Ectodermal cell (in vitro differentiated cells): ENCODE data around the gene TSHZ1.

Experiments
- H3K27ac ChIP-seq: 2 replicates; pipeline ENCODE4 v1.7.0; 2013; ENCODE audit warnings: mild to moderate bottlenecking, low read depth, low read length; ENCODE audit not compliant: insufficient read depth, poor library complexity, severe bottlenecking
- H3K27me3 ChIP-seq: 2 replicates; pipeline ENCODE4 v1.7.0; 2013; ENCODE audit warnings: mild to moderate bottlenecking, low read length; ENCODE audit not compliant: insufficient read depth, control insufficient read depth, poor library complexity, severe bottlenecking
- H3K36me3 ChIP-seq: one replicate; pipeline ENCODE4 v1.7.0; 2013; ENCODE audit warnings: low read length; ENCODE audit not compliant: control insufficient read depth, insufficient read depth
- H3K4me1 ChIP-seq: one replicate; pipeline ENCODE4 v1.7.0; 2013; ENCODE audit warnings: low read length; ENCODE audit not compliant: control insufficient read depth, insufficient read depth
- H3K4me3 ChIP-seq: 2 replicates; pipeline ENCODE4 v1.7.0; 2013; ENCODE audit warnings: low read depth, low read length, control low read depth; ENCODE audit not compliant: insufficient read depth
- H3K9me3 ChIP-seq: 2 replicates; pipeline ENCODE4 v1.7.0; 2013; ENCODE audit warnings: mild to moderate bottlenecking, low read length, moderate library complexity; ENCODE audit not compliant: control insufficient read depth
- WGBS, 2 experiments: methylation state at CpG; one replicate each; pipeline ENCODE4 v1.1.7; 2013; ENCODE audit warnings: missing lambda C conversion rate in 2 of 2; 5-methylcytosine and 5-hydroxymethylcytosine counted together

The TSHZ1 gene

GRCh38 chr18:75167759-75168618, 42.6 kb upstream of the TSHZ1 start:
- Histone ChIP-seq H3K4me1 (no peaks in the 10 kb centered on the region), H3K4me3 (no peak overlapping the region), H3K9me3 (no peaks in the 10 kb centered on the region), H3K27ac (no peak overlapping the region), H3K36me3 (no peaks in the 10 kb centered on the region), H3K27me3 (no peaks in the 10 kb centered on the region)
- 93% methylated on average over 32 to 33 of the region's 33 CpGs for WGBS, 2 experiments

GRCh38 chr18:75168619-75169018, 42.0 kb upstream of the TSHZ1 start:
- H3K27ac ChIP-seq = no peak overlapping the region
- H3K4me1 ChIP-seq = no peaks in the 10 kb centered on the region
- no peaks in the 10 kb centered on the region for H3K27me3 ChIP-seq
- H3K36me3 ChIP-seq = no peaks in the 10 kb centered on the region
- no peak overlapping the region for H3K4me3 ChIP-seq
- WGBS, 2 experiments = 95 to 98% methylated on average over 6 to 7 of the region's 7 CpGs
- no peaks in the 10 kb centered on the region for H3K9me3 ChIP-seq

- Histone ChIP-seq H3K27me3 (no peaks in the 10 kb centered on the region), H3K4me3 (no peak overlapping the region), H3K9me3 (no peaks in the 10 kb centered on the region), H3K27ac (no peak overlapping the region), H3K36me3 (no peaks in the 10 kb centered on the region), H3K4me1 (no peaks in the 10 kb centered on the region)
- 89 to 93% methylated on average over 9 of the region's 9 CpGs for WGBS, 2 experiments
These were observed 41.2 kb upstream of the TSHZ1 start for GRCh38 chr18:75169411-75169810.

GRCh38 chr18:75170022-75170789, 40.4 kb upstream of the TSHZ1 start:
- H3K4me3 ChIP-seq = no peak overlapping the region
- 94% methylated on average over 34 of the region's 34 CpGs for WGBS, 2 experiments
- no peaks in the 10 kb centered on the region for H3K9me3 ChIP-seq

GRCh38 chr18:75170916-75171315, 39.7 kb upstream of the TSHZ1 start:
- H3K36me3 ChIP-seq = no peaks in the 10 kb centered on the region
- no peak overlapping the region for H3K27ac ChIP-seq
- H3K4me3 ChIP-seq = no peak overlapping the region
- WGBS, 2 experiments = 91 to 92% methylated on average over 10 to 11 of the region's 11 CpGs
- no peaks in the 10 kb centered on the region for H3K4me1 ChIP-seq
- H3K9me3 ChIP-seq = no peaks in the 10 kb centered on the region
- H3K27me3 ChIP-seq = no peaks in the 10 kb centered on the region

More at GRCh38 chr18:75170022-75170789, 40.4 kb upstream of the TSHZ1 start:
- Histone ChIP-seq H3K4me1 (no peaks in the 10 kb centered on the region), H3K27ac (no peak overlapping the region), H3K36me3 (no peaks in the 10 kb centered on the region), H3K27me3 (no peaks in the 10 kb centered on the region)

- no peak overlapping the region for H3K4me3 ChIP-seq
- no peaks in the 10 kb centered on the region for H3K27me3 ChIP-seq
- WGBS, 2 experiments = 90 to 91% methylated on average over 17 of the region's 17 CpGs
- H3K36me3 ChIP-seq = no peaks in the 10 kb centered on the region
- no peaks in the 10 kb centered on the region for H3K4me1 ChIP-seq
- no peaks in the 10 kb centered on the region for H3K9me3 ChIP-seq
- H3K27ac ChIP-seq = no peak overlapping the region
These were observed 38.1 kb upstream of the TSHZ1 start for GRCh38 chr18:75172299-75173124.

- 69 to 70% methylated on average over 5 of the region's 5 CpGs for WGBS, 2 experiments
- H3K4me1 ChIP-seq = no peaks in the 10 kb centered on the region
- no peaks in the 10 kb centered on the region for H3K36me3 ChIP-seq
- no peak overlapping the region for H3K4me3 ChIP-seq
- no peak overlapping the region for H3K27ac ChIP-seq
- H3K9me3 ChIP-seq = no peaks in the 10 kb centered on the region
- H3K27me3 ChIP-seq = no peaks in the 10 kb centered on the region
These were observed 37.5 kb upstream of the TSHZ1 start for GRCh38 chr18:75173125-75173432.

- Histone ChIP-seq H3K4me1 (no peaks in the 10 kb centered on the region), H3K9me3 (no peaks in the 10 kb centered on the region), H3K4me3 (no peak overlapping the region), H3K27me3 (no peaks in the 10 kb centered on the region), H3K36me3 (no peaks in the 10 kb centered on the region), H3K27ac (no peak overlapping the region)
- WGBS, 2 experiments = 90% methylated on average over 4 of the region's 4 CpGs
These were observed 36.9 kb upstream of the TSHZ1 start for GRCh38 chr18:75173738-75174137.

GRCh38 chr18:75176849-75177248, 33.7 kb upstream of the TSHZ1 start:
- H3K4me1 ChIP-seq = no peaks in the 10 kb centered on the region
- 89 to 93% methylated on average over 8 of the region's 8 CpGs for WGBS, 2 experiments

GRCh38 chr18:75178376-75178775, 32.2 kb upstream of the TSHZ1 start:
- Histone ChIP-seq H3K4me3 (no peak overlapping the region), H3K4me1 (no peaks in the 10 kb centered on the region), H3K9me3 (no peaks in the 10 kb centered on the region), H3K36me3 (no peaks in the 10 kb centered on the region), H3K27ac (no peak overlapping the region), H3K27me3 (no peaks in the 10 kb centered on the region)
- 89 to 92% methylated on average over 11 of the region's 11 CpGs for WGBS, 2 experiments

More at GRCh38 chr18:75176849-75177248, 33.7 kb upstream of the TSHZ1 start:
- Histone ChIP-seq H3K36me3 (no peaks in the 10 kb centered on the region), H3K4me3 (no peak overlapping the region), H3K27me3 (no peaks in the 10 kb centered on the region), H3K9me3 (no peaks in the 10 kb centered on the region), H3K27ac (no peak overlapping the region)
